Stimulated activated CD4-positive, alpha-beta T cell treated with anti-CD3 and anti-CD28 coated beads, Interleukin-2, amount 100 ng/mL, for 24 hours (primary cell): ENCODE data around the gene DDIT3.

Experiments
- DNase-seq, 2 donors: peaks; one replicate each; pipeline ENCODE4 v3.0.0-alpha.2; 2020

The DDIT3 gene

GRCh38 chr12:57479376-57480115 is 40.8 kb downstream of the DDIT3 start, which contains the start of gene ARHGAP9:
Gene ARHGAP9 (minus strand): TSS chr12:57479866. CDS start chr12:57479406, 460 bp downstream.
- peak in 1 of 2 donors; percentile 61 for DNase-seq

GRCh38 chr12:57479043-57479375 is 41.3 kb downstream of the DDIT3 start:
- DNase-seq, result no peak

DNA sequence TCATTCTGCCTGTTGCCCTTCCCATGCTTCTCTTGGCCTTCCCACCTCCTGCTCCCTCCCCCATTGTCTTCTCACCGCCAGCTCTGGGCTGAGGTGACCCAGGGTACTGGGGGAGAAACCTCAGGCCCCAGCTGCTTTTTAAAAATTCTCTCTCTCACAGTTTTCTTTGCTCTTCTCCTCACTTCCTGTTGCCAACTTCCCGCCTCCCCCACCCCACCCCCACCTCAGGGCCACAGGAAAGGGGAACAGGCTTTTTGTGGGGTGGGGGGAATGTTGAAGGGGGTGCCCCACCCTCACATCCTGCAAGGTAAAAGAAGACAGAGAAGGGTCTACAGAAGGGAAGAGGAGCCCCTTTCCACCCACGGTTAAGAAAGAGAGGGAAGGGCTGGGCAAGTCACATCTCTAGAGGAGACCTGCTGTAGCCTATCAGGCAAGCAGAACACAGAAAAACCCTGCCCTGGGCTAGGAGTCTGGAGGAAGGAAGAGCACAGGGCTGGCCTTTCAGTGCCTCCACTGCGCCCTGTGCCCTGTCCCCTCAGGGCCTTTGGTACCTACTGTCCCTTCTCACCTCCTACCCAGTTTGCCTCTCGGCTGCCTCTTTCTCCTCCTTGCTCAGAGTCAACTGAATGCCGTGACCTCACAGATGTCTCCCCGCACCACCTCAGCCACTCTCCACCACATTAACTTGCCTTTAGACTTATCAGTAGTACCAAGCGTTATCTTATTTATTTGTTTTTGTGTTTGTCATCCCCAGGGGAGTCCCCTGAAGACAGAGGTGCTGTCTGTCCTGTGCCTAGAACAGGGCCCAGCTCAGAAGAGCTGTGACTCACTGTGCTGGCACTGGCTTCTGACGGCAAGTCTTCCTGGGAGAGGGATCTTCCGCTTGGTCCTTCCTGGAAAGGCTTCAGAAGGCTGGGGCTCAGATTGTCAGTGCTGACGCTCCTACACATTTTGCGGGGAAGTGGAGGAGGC is 42.3 kb downstream of the DDIT3 start:
- DNase-seq, result peak; percentile 47 to 51

- DNase-seq, result no peak
Observed at GRCh38 chr12:57476993-57477709, 43.2 kb downstream of the DDIT3 start.

GRCh38 chr12:57476162-57476992 is 43.9 kb downstream of the DDIT3 start:
- DNase-seq, result peak; percentile 81 to 85

DNA sequence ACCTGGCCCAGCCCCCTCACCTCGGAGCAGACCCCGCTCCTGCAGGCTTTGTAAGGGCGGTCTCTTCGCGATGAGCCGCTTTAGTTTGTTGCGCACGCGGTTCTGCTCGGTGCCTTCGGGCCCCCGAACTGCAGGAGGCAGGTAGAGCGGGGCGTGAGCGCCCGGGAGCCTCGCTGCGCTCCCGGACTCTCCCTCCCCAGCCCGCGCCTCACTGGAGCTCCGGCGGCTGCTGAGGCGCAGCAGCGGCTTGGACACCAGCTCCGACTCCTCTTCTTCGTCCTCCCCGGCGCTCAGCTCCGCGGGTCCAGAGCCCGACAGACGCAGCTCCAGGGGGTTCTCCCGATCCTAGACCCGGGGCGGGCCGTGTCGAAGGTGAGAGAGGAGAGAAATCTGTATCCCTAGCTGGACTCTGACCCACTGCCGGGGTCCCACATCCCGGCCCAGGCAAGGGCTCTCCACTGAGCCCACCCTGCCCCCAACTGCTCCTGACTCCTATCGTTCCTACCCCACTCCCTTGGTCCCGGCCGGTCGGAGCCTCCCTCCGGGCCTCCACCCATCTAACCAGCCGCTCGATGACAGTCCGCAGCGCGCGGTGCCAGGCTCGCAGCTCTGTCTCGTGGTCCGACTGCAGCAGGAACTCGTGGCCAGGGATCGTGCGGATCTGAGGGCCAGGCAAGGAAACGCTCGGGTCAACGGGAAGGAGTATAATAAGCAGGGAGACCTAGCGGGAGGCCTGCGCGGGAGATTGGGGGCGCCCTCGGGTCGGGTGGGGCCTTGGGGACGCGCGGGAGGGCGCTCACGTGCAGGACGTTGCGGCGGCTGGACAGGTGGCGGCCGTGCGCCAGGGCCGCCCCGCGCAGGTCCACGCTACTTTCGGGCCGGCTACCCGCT is 44.8 kb downstream of the DDIT3 start:
- no peak for DNase-seq

DNA sequence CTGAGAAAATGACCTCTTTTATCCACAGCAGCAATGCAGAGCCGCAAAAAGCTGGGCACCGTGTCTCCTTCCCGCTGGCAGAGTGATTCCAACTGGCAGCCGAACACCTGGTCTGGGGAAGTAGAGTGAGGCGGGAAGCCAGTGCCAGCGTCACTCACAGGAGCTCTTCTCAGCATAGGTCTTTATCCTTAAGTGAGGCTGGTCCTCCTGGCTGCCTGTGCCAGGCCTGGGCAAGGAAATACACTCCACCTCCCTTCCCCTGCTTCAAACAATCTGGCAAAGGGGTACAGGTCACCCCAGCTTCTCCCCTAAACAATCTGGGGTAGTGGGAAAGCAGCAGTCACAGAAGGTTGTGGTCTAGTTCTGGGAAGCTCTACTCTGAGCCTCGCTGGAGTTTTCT is 45.5 kb downstream of the DDIT3 start:
- no peak for DNase-seq

DNA sequence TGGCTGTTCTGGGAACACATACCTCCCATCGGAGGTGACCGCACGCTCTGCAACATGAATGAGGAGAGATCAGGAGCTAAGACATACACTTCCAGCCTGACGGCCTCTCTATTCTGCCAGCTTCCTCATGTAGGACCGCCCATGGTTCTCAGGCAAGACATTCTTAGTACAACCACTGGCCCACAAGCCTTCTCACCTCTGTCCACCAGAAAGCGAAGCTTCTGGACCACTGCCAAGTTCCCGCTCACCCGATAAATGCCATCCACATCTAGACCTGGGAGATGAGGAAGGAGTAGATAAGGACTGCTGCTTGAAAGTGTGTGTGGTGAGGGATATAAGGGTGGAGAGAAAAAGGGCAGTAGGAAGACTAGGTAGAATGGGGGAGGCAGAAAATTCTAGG is 45.9 kb downstream of the DDIT3 start:
- DNase-seq, result no peak

- no peak for DNase-seq
Observed at GRCh38 chr12:57473886-57474285, 46.4 kb downstream of the DDIT3 start.

- DNase-seq, result no peak
Observed at GRCh38 chr12:57473392-57473791, 46.9 kb downstream of the DDIT3 start.

- no peak for DNase-seq
Observed at GRCh38 chr12:57472391-57472790, 47.9 kb downstream of the DDIT3 start.

- no peak for DNase-seq
Observed at GRCh38 chr12:57471661-57472060, 48.7 kb downstream of the DDIT3 start.

GRCh38 chr12:57470970-57471656 is 49.2 kb downstream of the DDIT3 start:
- no peak for DNase-seq

- no peak for DNase-seq
Observed at GRCh38 chr12:57470286-57470969, 49.9 kb downstream of the DDIT3 start.

- DNase-seq, result no peak
Observed at GRCh38 chr12:57469296-57470164, 50.8 kb downstream of the DDIT3 start.

DNA sequence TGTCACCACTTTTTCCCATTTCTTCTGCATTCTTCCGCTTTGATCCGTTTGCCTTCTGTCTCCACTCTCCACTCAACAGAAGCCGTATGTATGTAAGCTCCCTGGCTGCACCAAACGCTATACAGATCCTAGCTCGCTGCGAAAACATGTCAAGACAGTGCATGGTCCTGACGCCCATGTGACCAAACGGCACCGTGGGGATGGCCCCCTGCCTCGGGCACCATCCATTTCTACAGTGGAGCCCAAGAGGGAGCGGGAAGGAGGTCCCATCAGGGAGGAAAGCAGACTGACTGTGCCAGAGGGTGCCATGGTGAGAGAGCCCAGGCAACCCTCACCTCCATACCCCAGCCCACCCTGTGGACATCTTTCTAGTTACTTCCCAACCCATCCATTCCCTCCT is 52.4 kb downstream of the DDIT3 start:
- no peak for DNase-seq

DNA sequence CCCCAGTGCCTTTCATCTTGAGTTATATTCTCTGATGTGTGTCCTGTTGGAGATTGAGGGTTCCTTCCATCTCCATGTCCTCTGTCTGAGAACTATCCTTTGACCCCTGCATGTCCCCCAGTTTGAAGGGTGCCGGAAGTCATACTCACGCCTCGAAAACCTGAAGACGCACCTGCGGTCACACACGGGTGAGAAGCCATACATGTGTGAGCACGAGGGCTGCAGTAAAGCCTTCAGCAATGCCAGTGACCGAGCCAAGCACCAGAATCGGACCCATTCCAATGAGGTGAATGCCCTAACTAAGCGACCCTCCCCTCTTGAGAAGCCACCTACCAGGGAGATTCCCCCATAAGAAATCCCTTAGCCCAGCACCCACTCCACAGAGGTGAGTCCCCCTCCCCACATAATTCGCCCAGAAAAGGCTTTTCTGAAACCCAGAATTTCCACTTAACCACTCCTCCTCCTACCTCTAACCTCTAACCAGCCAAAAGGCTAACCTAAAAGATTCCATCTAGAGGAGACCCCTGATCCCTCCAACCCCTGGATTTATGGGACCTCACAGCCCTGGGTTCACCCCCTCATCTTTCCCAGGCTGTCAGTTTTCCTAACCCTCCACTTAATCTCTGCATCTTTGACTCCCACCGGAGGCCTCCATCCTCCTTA is 53.0 kb downstream of the DDIT3 start:
- DNase-seq, result no peak
